Heart left ventricle (tissue), 13 donors: Measurements from ENCODE around the gene NFS1.

Experiments used
- POLR2A ChIP-seq, 2 donors: fragments of 450-650 bp; IDR thresholded peaks; one replicate each; pipeline ENCODE4 v1.6.1; 2017; ENCODE audit warnings: antibody characterized with exemption in 2 of 2, mild to moderate bottlenecking in 2 of 2, moderate library complexity in 2 of 2
- TF ChIP-seq, protein P1 (sequence below), 12 donors: fragments of 200-600 bp; sonication (generic) in 4 of 12; IDR thresholded peaks; one replicate each; pipeline versions ENCODE4 v1.5.0 to v1.8.0; 2018 to 2022; ENCODE audit warnings: antibody characterized with exemption in 12 of 12, mild to moderate bottlenecking in 5 of 12
- donor health status: ischemic (EF 13 %, LVEDD 7.1; RV severe dilation, severe dysfunction).
- donor health status: DM: no; HTN: yes; CAD: no.
- donor health status: DM: no; HTN: no; CAD: no.
- donor health status: ischemic (EF 25% LVEDD 6.9; RV normal size, moderate dysfunction).
- donor health status: ischemic (EF 25% LVEDD 5.7; RV mildly dilated, moderate dysfunction).
- donor health status: ischemic (EF 35%, LVEDD 5.7; RV mildly dilated, moderate dysfunction).
- donor health status: nonischemic (EF 11% LVEDD 7.7; RV severe dilation, severe dysfunction).
- donor health status: DM: yes; HTN: yes; CAD: no.
- donor health status: PGD.
- donor health status: ischemic (EF 29% LVEDD 5.4; RV normal size, mild dysfunction).
- donor health status: nonischemic (EF 23%, LVEDD 6.1; RV moderate dilation, normal function).

DNA sequence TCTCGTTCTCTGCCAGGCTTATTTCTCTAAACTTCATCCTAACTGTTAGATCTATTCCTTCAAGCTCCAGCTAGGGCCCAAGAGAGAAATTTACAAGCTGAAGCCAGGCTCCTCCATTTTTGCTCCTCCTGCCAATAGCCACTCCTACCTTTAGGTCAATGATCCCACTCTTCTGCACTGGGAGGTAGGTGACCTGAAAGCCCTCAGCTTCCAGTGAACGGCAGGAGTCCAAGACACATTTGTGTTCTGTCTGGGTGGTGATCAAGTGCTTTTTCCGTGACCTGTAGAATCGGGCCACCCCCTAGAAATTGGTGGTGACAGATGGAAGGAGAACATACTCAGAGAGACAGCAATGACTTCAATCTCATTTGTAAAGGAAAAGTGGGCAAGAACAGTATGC, 8.9 kb downstream of the NFS1 start:
- TF ChIP-seq, protein P1, sequence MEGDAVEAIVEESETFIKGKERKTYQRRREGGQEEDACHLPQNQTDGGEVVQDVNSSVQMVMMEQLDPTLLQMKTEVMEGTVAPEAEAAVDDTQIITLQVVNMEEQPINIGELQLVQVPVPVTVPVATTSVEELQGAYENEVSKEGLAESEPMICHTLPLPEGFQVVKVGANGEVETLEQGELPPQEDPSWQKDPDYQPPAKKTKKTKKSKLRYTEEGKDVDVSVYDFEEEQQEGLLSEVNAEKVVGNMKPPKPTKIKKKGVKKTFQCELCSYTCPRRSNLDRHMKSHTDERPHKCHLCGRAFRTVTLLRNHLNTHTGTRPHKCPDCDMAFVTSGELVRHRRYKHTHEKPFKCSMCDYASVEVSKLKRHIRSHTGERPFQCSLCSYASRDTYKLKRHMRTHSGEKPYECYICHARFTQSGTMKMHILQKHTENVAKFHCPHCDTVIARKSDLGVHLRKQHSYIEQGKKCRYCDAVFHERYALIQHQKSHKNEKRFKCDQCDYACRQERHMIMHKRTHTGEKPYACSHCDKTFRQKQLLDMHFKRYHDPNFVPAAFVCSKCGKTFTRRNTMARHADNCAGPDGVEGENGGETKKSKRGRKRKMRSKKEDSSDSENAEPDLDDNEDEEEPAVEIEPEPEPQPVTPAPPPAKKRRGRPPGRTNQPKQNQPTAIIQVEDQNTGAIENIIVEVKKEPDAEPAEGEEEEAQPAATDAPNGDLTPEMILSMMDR (IDR thresholded peaks at IDR 0.05): no peak
- no peak for TF ChIP-seq POLR2A (IDR thresholded peaks at IDR 0.05)
